HUES64 (cell line): Measurements from ENCODE around the gene FBXO8.
"Not testable (repeated sequence)": the region's sequence is repeated elsewhere in the genome, so short reads cannot be mapped to it uniquely, and the experiment has no call there.

Experiments used
- H3K27ac ChIP-seq: 2 replicates; pipeline ENCODE4 v1.7.0; 2013; ENCODE audit warnings: low read depth, low read length, inconsistent platforms
- H3K27me3 ChIP-seq: 2 replicates; pipeline ENCODE4 v1.6.1; 2013; ENCODE audit warnings: mild to moderate bottlenecking, low read length; ENCODE audit not compliant: insufficient read depth
- H3K36me3 ChIP-seq: 2 replicates; pipeline ENCODE4 v1.6.1; 2013; ENCODE audit warnings: mild to moderate bottlenecking, low read length; ENCODE audit not compliant: insufficient read depth
- H3K4me1 ChIP-seq: 2 replicates; pipeline ENCODE4 v1.6.1; 2013; ENCODE audit warnings: mild to moderate bottlenecking, low read length, moderate library complexity; ENCODE audit not compliant: insufficient read depth
- H3K4me3 ChIP-seq: 2 replicates; pipeline ENCODE4 v1.5.1; 2013; ENCODE audit warnings: mild to moderate bottlenecking, low read length, moderate library complexity
- H3K9ac ChIP-seq: 2 replicates; pipeline ENCODE4 v1.6.1; 2013; ENCODE audit warnings: mild to moderate bottlenecking, low read depth, low read length
- H3K9me3 ChIP-seq: 2 replicates; pipeline ENCODE4 v1.6.1; 2013; ENCODE audit warnings: low read depth, low read length; ENCODE audit not compliant: insufficient read depth
- WGBS: fragments of 150-250, 120-280 bp; methylation state at CpG from one replicate; pipeline ENCODE4 v1.1.7; 2013; ENCODE audit warnings: missing lambda C conversion rate; 5-methylcytosine and 5-hydroxymethylcytosine counted together

FBXO8 gene

GRCh38 chr4:174263445-174263736 lies 20.1 kb downstream of the FBXO8 start:
- 94% methylated on average over 2 of the region's 3 CpGs for WGBS
- H3K9ac ChIP-seq = no peak overlapping the region
- H3K27me3 ChIP-seq = no peaks in the 10 kb centered on the region
- H3K27ac ChIP-seq = no peak overlapping the region
- peaks cover 3% of the 10 kb centered on the region; the same call in 1 of the 2 replicates for H3K36me3 ChIP-seq
- H3K4me1 ChIP-seq = no peaks in the 10 kb centered on the region
- no peaks in the 10 kb centered on the region for H3K9me3 ChIP-seq
- H3K4me3 ChIP-seq = no peak overlapping the region

DNA sequence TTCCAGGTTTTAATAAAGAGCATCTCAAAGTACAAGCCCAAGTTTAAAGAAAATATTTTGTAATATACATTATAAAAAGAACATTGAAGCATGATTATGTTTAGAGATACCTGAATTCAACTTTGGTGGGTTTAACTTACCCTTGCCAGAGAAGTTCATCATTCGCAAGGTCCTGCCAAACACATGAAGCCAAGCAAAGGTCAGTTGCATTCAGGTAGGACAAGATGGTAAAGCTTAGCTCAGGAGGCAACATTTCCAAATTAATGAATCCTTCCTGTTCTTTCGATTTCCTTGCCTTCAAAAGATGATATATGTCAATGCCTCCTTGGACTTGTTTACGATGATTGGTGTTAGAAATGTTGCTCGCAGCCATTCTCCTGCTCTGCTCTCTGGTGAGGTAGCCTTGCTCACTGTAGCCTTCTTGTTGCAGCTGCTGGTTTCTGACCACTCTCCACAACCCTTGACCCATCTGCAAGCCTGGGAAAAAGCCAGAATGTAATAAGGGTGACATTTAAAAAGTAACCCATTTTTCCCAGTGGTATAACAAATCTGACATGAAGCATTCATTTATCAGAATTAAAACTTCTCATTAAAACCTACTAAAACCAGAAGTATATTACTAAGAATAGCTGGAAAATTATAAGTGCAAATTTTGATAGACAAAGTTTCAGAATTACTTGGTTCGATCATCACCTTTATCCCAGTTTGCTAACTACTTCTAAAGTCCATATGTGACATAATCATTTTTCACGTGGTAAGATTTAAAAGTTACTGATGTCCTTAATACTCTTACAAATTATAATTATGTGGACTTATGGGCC lies 20.6 kb downstream of the FBXO8 start:
- Histone ChIP-seq H3K27ac (no peak overlapping the region), H3K36me3 (peaks cover 3% of the 10 kb centered on the region; the same call in 1 of the 2 replicates), H3K4me3 (no peak overlapping the region), H3K4me1 (no peaks in the 10 kb centered on the region), H3K9me3 (no peaks in the 10 kb centered on the region), H3K27me3 (no peaks in the 10 kb centered on the region), H3K9ac (no peak overlapping the region)
- 100% methylated on average over 5 of the region's 6 CpGs for WGBS

GRCh38 chr4:174261432-174261831 lies 22.0 kb downstream of the FBXO8 start:
- H3K4me1 ChIP-seq, H3K4me3 ChIP-seq, H3K9ac ChIP-seq, H3K27ac ChIP-seq, H3K9me3 ChIP-seq, H3K36me3 ChIP-seq, H3K27me3 ChIP-seq: not testable (repeated sequence)
- WGBS = no CpG with 5 or more reads among the region's 1 CpG

- no peaks in the 10 kb centered on the region for H3K9me3 ChIP-seq
- no peaks in the 10 kb centered on the region for H3K27me3 ChIP-seq
- WGBS = 67% methylated on average over 3 of the region's 3 CpGs
- H3K36me3 ChIP-seq = peaks cover 3% of the 10 kb centered on the region; the same call in 1 of the 2 replicates
- H3K4me3 ChIP-seq = no peak overlapping the region
- H3K4me1 ChIP-seq = no peaks in the 10 kb centered on the region
- no peak overlapping the region for H3K27ac ChIP-seq
- H3K9ac ChIP-seq = no peak overlapping the region
Observed at GRCh38 chr4:174260099-174260498, 23.4 kb downstream of the FBXO8 start.

DNA sequence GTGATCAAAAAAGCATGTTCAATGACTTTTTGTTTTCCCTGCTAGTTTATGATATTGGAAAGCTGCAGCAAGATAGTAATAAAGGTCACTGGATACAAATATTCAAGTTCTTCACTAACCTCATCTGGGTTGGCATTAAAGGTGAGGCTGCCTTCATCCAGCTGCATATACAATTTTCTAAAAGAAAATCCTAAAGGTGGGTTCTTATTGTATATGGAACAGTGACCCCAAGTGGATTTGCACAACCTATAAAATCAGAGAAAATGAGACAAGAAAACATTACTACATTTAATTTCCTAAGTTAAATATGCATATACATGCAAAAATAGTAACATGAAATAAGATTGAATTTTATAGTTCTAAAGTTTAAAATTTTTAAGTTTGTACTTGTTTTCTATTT lies 23.9 kb downstream of the FBXO8 start:
- Histone ChIP-seq H3K4me3 (no peak overlapping the region), H3K4me1 (no peaks in the 10 kb centered on the region), H3K27me3 (no peaks in the 10 kb centered on the region), H3K9ac (no peak overlapping the region), H3K36me3 (peaks cover 3% of the 10 kb centered on the region; the same call in 1 of the 2 replicates), H3K27ac (no peak overlapping the region), H3K9me3 (no peaks in the 10 kb centered on the region)

- WGBS = 100% methylated on average over 1 of the region's 1 CpG
- no peaks in the 10 kb centered on the region for H3K27me3 ChIP-seq
- H3K4me3 ChIP-seq = no peak overlapping the region
- H3K36me3 ChIP-seq = peaks cover 3% of the 10 kb centered on the region; the same call in 1 of the 2 replicates
- H3K27ac ChIP-seq = no peak overlapping the region
- H3K9me3 ChIP-seq = no peaks in the 10 kb centered on the region
- H3K9ac ChIP-seq = no peak overlapping the region
- no peaks in the 10 kb centered on the region for H3K4me1 ChIP-seq
Observed at GRCh38 chr4:174256277-174256713, 27.2 kb downstream of the FBXO8 start.

GRCh38 chr4:174255786-174256185 lies 27.7 kb downstream of the FBXO8 start:
- no peaks in the 10 kb centered on the region for H3K4me1 ChIP-seq
- WGBS = 98% methylated on average over 5 of the region's 5 CpGs

DNA sequence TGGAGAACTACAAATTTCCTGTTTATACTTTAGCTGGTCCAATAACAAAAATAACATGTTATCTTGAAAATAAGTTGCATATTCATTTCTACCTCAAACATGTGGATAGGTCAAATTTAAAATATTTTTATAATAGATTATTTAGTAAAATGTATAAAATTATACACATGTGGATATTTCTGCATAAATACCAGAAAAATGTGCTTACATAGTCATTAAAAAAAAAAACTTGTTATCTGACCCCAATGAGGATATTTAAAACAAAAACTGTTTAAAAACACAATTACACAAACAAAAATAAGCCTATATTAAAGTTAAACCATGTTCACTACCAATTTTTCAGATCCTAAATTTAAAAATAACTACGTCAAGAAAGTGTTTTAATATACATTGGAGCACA lies 28.1 kb downstream of the FBXO8 start:
- Histone ChIP-seq H3K4me1 (no peaks in the 10 kb centered on the region), H3K36me3 (peaks cover 3% of the 10 kb centered on the region; the same call in 1 of the 2 replicates), H3K4me3 (no peak overlapping the region), H3K9me3 (no peaks in the 10 kb centered on the region), H3K9ac (no peak overlapping the region), H3K27me3 (no peaks in the 10 kb centered on the region), H3K27ac (no peak overlapping the region)
- WGBS = no CpG with 5 or more reads among the region's 1 CpG

More at GRCh38 chr4:174255786-174256185, 27.7 kb downstream of the FBXO8 start:
- no peaks in the 10 kb centered on the region for H3K9me3 ChIP-seq
- H3K4me3 ChIP-seq = no peak overlapping the region
- H3K27ac ChIP-seq = no peak overlapping the region
- H3K36me3 ChIP-seq = peaks cover 3% of the 10 kb centered on the region; the same call in 1 of the 2 replicates
- no peaks in the 10 kb centered on the region for H3K27me3 ChIP-seq
- H3K9ac ChIP-seq = no peak overlapping the region

- Histone ChIP-seq H3K27ac (no peak overlapping the region), H3K27me3 (no peaks in the 10 kb centered on the region), H3K4me3 (no peak overlapping the region), H3K9ac (no peak overlapping the region), H3K36me3 (peaks cover 3% of the 10 kb centered on the region; the same call in 1 of the 2 replicates), H3K4me1 (no peaks in the 10 kb centered on the region), H3K9me3 (no peaks in the 10 kb centered on the region)
- WGBS = 86% methylated on average over 1 of the region's 1 CpG
Observed at GRCh38 chr4:174254613-174255012, 28.9 kb downstream of the FBXO8 start.

- Histone ChIP-seq H3K4me1 (no peaks in the 10 kb centered on the region), H3K4me3 (no peak overlapping the region), H3K9me3 (no peaks in the 10 kb centered on the region), H3K27ac (no peak overlapping the region), H3K36me3 (no peaks in the 10 kb centered on the region), H3K9ac (no peak overlapping the region), H3K27me3 (no peaks in the 10 kb centered on the region)
- 60% methylated on average over 2 of the region's 2 CpGs for WGBS
Observed at GRCh38 chr4:174252412-174252811, 31.1 kb downstream of the FBXO8 start.

GRCh38 chr4:174248407-174248806 lies 35.1 kb downstream of the FBXO8 start:
- Histone ChIP-seq H3K36me3 (no peaks in the 10 kb centered on the region), H3K9me3 (no peaks in the 10 kb centered on the region), H3K9ac (no peak overlapping the region), H3K4me1 (no peaks in the 10 kb centered on the region), H3K4me3 (no peak overlapping the region), H3K27me3 (no peaks in the 10 kb centered on the region), H3K27ac (no peak overlapping the region)
- WGBS = no CpG with 5 or more reads among the region's 1 CpG

DNA sequence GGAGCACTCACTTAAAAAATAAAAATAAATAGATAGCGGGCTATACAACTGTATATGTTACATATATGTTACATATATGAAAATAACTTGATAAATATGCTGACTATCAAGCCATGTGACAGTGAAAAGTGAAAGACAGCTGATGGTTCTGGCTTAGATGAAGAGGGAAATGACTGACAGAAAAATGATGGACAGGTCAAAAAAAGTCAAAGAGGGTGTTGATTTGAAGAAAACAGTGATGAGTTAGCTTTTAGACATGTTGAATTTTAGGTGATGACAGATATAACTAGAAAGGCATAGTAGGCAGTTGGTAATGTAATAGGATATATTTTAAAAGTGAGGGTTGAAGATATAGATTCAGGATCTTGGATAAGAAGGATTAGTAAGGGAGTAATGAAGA lies 37.8 kb downstream of the FBXO8 start:
- no peak overlapping the region for H3K27ac ChIP-seq
- no CpG with 5 or more reads among the region's 1 CpG for WGBS

More for the DNA sequence above, 37.8 kb downstream of the FBXO8 start:
- Histone ChIP-seq H3K4me1 (no peaks in the 10 kb centered on the region), H3K36me3 (no peaks in the 10 kb centered on the region), H3K4me3 (no peak overlapping the region), H3K27me3 (no peaks in the 10 kb centered on the region), H3K9me3 (no peaks in the 10 kb centered on the region), H3K9ac (no peak overlapping the region)
